Psoas muscle (tissue), 8 donors: ENCODE results near the gene SUSD4. TPM values are rescaled to one million over a fixed set of nuclear protein-coding genes. Genes with fewer than 3 reads are reported as not detected.

Experiments used
- ATAC-seq, 4 donors: fragments of 200-7000 bp; cut with Tn5 transposase; one replicate each; pipeline ENCODE4 v1.9.1; 2020; ENCODE audit warnings: moderate library complexity in 3 of 4, mild to moderate bottlenecking in 2 of 4
- DNase-seq, 2 donors: peaks; one replicate each; pipeline ENCODE4 v3.0.0-alpha.2; 2020
- H3K27ac ChIP-seq: fragments of 200-600 bp; one replicate; pipeline ENCODE4 v1.8.0; 2022
- H3K27me3 ChIP-seq, 3 donors: fragments of 200-600 bp in 1 of 3; one replicate each; pipeline versions ENCODE4 v1.6.1 to v1.8.0; 2013 to 2022; ENCODE audit warnings: low read length in 2 of 3, mild to moderate bottlenecking in 2 of 3, moderate library complexity in 1 of 3; ENCODE audit not compliant: insufficient read depth in 3 of 3
- H3K36me3 ChIP-seq, 2 donors: fragments of 200-600 bp in 1 of 2; one replicate each; pipeline versions ENCODE4 v1.6.1 to v1.8.0; 2013 to 2022; ENCODE audit warnings: low read depth in 1 of 2, mild to moderate bottlenecking in 1 of 2, moderate library complexity in 1 of 2; ENCODE audit not compliant: insufficient read depth in 1 of 2
- H3K4me1 ChIP-seq: fragments of 200-600 bp; one replicate; pipeline ENCODE4 v1.8.0; 2022
- H3K4me3 ChIP-seq: fragments of 200-600 bp; one replicate; pipeline ENCODE4 v1.8.0; 2022; ENCODE audit warnings: mild to moderate bottlenecking
- H3K9me3 ChIP-seq: fragments of 200-600 bp; one replicate; pipeline ENCODE4 v1.8.0; 2022
- CTCF ChIP-seq: fragments of 200-600 bp; IDR thresholded peaks from one replicate; pipeline ENCODE4 v1.8.0; 2022; ENCODE audit warnings: antibody characterized with exemption
- WGBS, 3 donors: extraction: QIAGEN DNeasy Blood & Tissue Kit; methylation state at CpG; one replicate each; pipeline versions ENCODE4 v1.1.6 to v1.1.7; 2013; 5-methylcytosine and 5-hydroxymethylcytosine counted together
- intact Hi-C, 2 donors: fragments of 100-400 bp; cut with DNase I; formaldehyde crosslinking; loops; one replicate each; pipeline versions ENCODE4 v1.11.0 to v1.14.2; 2022
- polyA plus RNA-seq, 3 donors: library from polyadenylated mRNA; stranded (reverse); fragments of 200-250 nt; gene quantifications; one replicate each; pipeline ENCODE4 v1.2.3, GENCODE V29; 2013
- total RNA-seq, 4 donors: library from RNA; stranded (reverse); fragmentation: NEBNext Ultra II Directional in 2 of 4; extraction: Animal tissue kit (Norgen Biotek cat#: 25700) in 2 of 4; gene quantifications; one replicate each; pipeline versions ENCODE4 v1.2.1 to v1.2.4, GENCODE V29; 2021 to 2023
- donor health status: healthy with polysubstance abuse.
- donor health status: DM: no; HTN: no; CAD: no; lungs with moderate emphysema.
- donor health status: Bipolar disorder and iron deficiency.
- donor health status: healthy.
- donor health status: DM: yes; HTN: yes; CAD: no.
- donor health status: DM: no; HTN: no; CAD: no.
- donor health status: DM: no; HTN: no; CAD: no.
- donor health status: DM: yes; HTN: yes; CAD: no.

The SUSD4 gene
- total and polyA plus RNA-seq, 7 donors: 0.08 to 3.9 (median 0.21) TPM

- Histone ChIP-seq H3K36me3 (no peaks in the 10 kb centered on the region), H3K4me1 (no peaks in the 10 kb centered on the region), H3K9me3 (no peaks in the 10 kb centered on the region), H3K27ac (no peak overlapping the region), H3K4me3 (no peak overlapping the region), H3K27me3 (peaks cover 0 to 2% (median 0%) of the 10 kb centered on the region in 3 donors)
- ATAC-seq: no peak
- no peak for TF ChIP-seq CTCF
- DNase-seq: no peak
- intact Hi-C loops: no loop called here
These were observed 46.1 kb upstream of the SUSD4 start for GRCh38 chr1:223410036-223410435.

GRCh38 chr1:223405507-223405906 is 41.5 kb upstream of the SUSD4 start:
- Histone ChIP-seq H3K4me1 (no peaks in the 10 kb centered on the region), H3K4me3 (no peak overlapping the region), H3K27ac (no peak overlapping the region), H3K36me3 (no peaks in the 10 kb centered on the region), H3K27me3 (peaks cover 0 to 2% (median 0%) of the 10 kb centered on the region in 3 donors), H3K9me3 (no peaks in the 10 kb centered on the region)
- ATAC-seq: no peak
- no peak for TF ChIP-seq CTCF
- 91 to 95% (median 91%) methylated on average over 3 of the region's 3 CpGs for WGBS, 3 donors
- DNase-seq: no peak
- intact Hi-C loops: no loop called here

GRCh38 chr1:223403184-223403815 is 39.3 kb upstream of the SUSD4 start:
- DNase-seq: no peak
- intact Hi-C loops: no loop called here
- 69 to 78% (median 77%) methylated on average over 3 of the region's 3 CpGs for WGBS, 3 donors
- ATAC-seq: no peak
- H3K27ac ChIP-seq: no peak overlapping the region
- H3K27me3 ChIP-seq: peaks cover 0 to 2% (median 0%) of the 10 kb centered on the region in 3 donors
- H3K4me1 ChIP-seq: no peaks in the 10 kb centered on the region
- H3K4me3 ChIP-seq: no peak overlapping the region
- no peak for TF ChIP-seq CTCF
- H3K9me3 ChIP-seq: no peaks in the 10 kb centered on the region
- H3K36me3 ChIP-seq: no peaks in the 10 kb centered on the region

GRCh38 chr1:223402790-223403142 is 38.8 kb upstream of the SUSD4 start:
- DNase-seq (no peak), ATAC-seq (no peak)
- WGBS, 3 donors: 71 to 82% (median 81%) methylated on average over 2 of the region's 2 CpGs
- intact Hi-C loops: no loop called here
- H3K27me3 ChIP-seq: peaks cover 0 to 2% (median 0%) of the 10 kb centered on the region in 3 donors
- no peak overlapping the region for H3K27ac ChIP-seq
- H3K36me3 ChIP-seq: no peaks in the 10 kb centered on the region
- no peaks in the 10 kb centered on the region for H3K4me1 ChIP-seq
- no peak overlapping the region for H3K4me3 ChIP-seq
- no peaks in the 10 kb centered on the region for H3K9me3 ChIP-seq
- no peak for TF ChIP-seq CTCF
